ENCODE measurements around the gene NTNG1. TPM values are rescaled to one million over a fixed set of nuclear protein-coding genes. Genes with fewer than 3 reads are reported as not detected.
"Not testable (repeated sequence)": the region's sequence is repeated elsewhere in the genome, so short reads cannot be mapped to it uniquely, and the experiment has no call there.

The NTNG1 gene
- total RNA-seq, 1 donor from 2014 or later, result 17.5 TPM

GRCh38 chr1:107194380-107194779, 53.5 kb downstream of the NTNG1 start:
- DNase-seq (ENCODE audit: low spot score in 2 of 2) (no peak), FAIRE-seq (no peak)

- no peak for FAIRE-seq
These were observed 54.6 kb downstream of the NTNG1 start for GRCh38 chr1:107195476-107195875.

GRCh38 chr1:107196973-107197562, 56.2 kb downstream of the NTNG1 start:
- DNase-seq (ENCODE audit: low spot score in 2 of 2) (no peak), FAIRE-seq (no peak)

More at GRCh38 chr1:107195476-107195875, 54.6 kb downstream of the NTNG1 start:
- DNase-seq (ENCODE audit: low spot score in 2 of 2), result no peak

DNA sequence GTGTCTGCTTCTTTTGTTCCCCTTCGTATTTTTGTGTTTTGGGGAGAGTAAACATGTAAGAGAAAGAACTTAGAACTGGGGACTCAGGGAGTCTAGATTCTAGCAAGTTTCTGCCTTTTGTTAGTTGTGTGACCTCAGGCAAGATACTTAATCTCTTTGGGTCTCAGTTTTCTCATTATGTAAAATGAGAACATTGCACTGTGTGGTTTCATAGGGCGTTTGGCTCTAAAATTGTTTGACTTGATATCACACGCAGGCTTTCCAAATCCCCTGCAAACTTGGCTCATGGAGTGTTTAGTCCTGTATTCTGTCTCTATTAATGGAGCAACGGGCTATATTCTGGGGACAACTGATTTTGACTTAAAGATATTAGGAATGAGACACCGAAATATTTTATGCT, 57.7 kb downstream of the NTNG1 start:
- DNase-seq (ENCODE audit: low spot score in 2 of 2), result no peak
- FAIRE-seq, result no peak

GRCh38 chr1:107200631-107201030, 59.8 kb downstream of the NTNG1 start:
- FAIRE-seq, result no peak
- DNase-seq (ENCODE audit: low spot score in 2 of 2), result no peak

DNA sequence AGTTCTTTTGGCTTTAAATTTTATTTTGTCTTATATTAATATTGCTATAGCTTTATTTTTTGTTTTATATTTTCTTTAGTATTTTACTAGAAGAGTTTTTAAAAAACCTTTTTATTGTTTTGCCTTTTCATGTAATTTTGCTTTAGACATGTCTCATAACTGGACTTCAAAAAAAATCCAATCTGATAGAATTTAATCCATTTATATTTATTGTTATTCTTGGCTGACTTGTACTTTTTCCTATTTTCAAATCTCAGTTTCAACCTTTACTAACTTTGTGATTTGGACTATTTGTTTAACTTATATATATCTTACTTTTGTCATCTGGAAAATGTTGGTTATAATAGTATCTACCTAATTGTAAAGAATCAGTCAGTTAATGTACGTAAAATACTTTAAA, 61.2 kb downstream of the NTNG1 start:
- FAIRE-seq (peak; percentile 42), DNase-seq (ENCODE audit: low spot score in 2 of 2) (no peak)

DNA sequence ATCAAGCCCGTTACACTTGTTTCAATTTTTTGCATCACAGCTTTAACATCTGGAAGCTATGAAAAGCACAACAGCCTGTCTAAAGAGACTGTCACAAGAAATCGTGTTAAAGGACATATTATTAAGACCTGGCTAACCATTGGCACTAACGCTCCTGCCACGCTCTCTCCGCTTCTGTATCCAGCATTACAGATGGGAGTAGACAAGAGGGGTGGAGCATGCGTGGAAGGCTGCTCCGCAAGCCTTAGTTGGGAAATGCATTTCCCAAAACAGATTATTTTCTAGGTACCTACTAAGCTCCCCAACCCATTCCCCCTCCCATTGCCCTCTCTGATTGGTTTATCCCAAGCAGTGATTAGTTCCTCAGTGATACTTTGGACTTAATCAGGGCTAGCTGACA, 72.4 kb downstream of the NTNG1 start:
- DNase-seq (ENCODE audit: low spot score in 2 of 2) (no peak), FAIRE-seq (no peak)

- FAIRE-seq, result no peak
- DNase-seq (ENCODE audit: low spot score in 2 of 2), result no peak
These were observed 79.2 kb downstream of the NTNG1 start for GRCh38 chr1:107220036-107220435.

DNA sequence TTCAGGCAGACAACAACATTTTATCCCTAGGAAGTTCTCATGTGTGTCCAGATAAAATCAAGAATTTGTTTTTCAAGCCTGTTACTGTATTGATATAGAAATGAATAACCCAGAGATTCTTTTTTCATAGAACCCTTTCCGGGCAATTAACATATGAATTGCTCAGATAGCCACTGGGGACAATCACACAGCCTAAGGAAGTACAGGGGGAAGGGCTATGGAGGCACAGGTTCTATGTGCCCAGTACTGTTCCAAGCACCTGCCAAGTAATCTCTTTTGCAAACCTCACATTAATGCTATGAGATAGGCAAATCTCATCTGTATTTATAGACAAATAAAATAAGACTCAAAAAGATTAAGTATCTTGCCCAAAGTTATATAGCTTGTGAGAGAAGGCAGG, 84.9 kb downstream of the NTNG1 start:
- no peak for FAIRE-seq
- no peak for DNase-seq (ENCODE audit: low spot score in 2 of 2)

DNA sequence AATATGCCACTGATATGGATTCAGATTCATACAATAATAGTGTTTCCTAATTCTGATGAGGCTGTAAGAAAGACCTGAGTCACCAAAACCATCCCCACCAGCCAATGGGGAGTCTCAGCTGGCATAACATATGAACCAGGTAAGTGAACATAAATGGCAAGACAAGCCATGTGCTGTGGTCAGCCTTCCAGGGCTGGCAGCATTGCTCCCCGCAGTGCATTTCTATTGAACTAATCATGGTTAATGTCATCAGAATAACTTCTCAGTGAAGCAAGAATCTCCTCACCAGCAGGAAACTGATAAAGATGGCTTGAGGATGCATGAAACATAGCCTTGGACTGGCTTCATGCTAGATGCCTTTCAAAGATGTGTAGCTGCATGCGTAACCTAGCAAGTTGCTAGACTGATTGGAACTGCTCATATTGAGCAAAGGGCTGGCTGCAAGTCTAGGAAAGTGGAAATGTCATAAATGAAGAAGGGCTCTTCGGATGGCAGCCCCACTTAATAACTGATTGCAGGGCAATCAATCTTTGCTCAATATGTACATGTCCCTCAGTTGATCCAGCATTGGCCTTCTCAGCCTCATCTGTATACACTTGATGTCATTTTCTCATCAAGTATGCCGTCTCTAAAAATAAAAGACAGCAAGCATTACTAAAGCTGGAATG, 88.0 kb downstream of the NTNG1 start:
- DNase-seq (ENCODE audit: low spot score in 2 of 2), result no peak
- FAIRE-seq, result no peak

GRCh38 chr1:107229711-107230110, 88.9 kb downstream of the NTNG1 start:
- no peak for FAIRE-seq
- no peak for DNase-seq (ENCODE audit: low spot score in 2 of 2)

DNA sequence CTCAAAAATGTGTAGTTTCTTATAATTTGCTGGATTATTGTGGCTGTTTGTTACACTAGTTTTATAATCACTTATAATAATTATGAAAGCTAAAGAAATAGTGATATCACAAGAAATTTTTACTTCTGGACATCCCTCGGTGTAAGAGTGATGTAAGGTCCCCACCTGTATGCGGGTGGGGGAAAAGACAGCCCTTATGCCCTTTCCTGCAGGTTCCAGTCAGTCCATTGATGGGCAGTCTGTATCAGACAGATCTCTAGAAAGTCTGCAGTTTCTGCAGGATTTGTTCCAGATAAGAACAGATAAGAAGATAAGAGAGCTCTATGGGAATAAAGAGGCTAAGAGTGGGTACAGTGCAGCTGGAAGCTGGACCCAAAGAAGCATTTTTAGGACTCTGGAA, 89.3 kb downstream of the NTNG1 start:
- DNase-seq (ENCODE audit: low spot score in 2 of 2), result no peak
- no peak for FAIRE-seq

- DNase-seq (ENCODE audit: low spot score in 2 of 2) (no peak), FAIRE-seq (no peak)
These were observed 90.5 kb downstream of the NTNG1 start for GRCh38 chr1:107231291-107231690.

DNA sequence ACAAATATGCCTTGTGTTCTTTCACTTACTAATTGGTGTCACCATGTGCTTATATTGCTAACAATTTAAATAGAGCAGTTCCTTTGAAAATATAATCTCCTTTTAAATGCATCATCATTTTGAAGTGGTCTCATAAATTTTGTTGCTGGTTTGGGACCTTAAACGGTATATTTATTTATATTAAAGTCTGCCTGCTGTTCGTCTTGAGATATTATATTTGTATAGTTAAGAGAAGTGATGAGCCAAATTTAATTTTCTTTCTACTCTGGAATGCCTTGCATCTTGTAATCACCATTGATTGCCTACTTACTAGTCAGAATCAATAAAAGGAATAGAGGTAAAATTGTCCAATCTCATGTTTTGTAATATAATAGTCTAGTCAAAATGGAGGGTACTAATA, 91.6 kb downstream of the NTNG1 start:
- DNase-seq (ENCODE audit: low spot score in 2 of 2), result no peak
- no peak for FAIRE-seq

DNA sequence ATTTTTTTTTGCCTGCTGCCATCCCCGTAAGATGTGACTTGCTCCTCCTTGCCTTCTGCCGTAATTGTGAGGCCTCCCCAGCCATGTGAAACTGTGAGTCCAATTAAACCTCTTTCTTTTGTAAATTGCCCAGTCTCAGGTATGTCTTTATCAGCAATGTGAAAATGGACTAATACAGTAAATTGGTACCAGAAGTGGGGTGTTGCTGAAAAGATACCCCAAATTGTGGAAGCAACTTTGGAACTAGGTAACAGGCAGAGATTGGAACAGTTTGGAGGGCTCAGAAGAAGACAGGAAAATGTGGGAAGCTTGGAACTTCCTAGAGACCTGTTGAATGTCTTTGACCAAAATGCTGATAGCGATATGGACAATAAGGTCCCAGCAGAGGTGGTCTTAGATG, 95.9 kb downstream of the NTNG1 start:
- not testable (repeated sequence) for FAIRE-seq

GRCh38 chr1:107243461-107243860, 102.6 kb downstream of the NTNG1 start:
- FAIRE-seq (no peak), DNase-seq (ENCODE audit: low spot score in 2 of 2) (no peak)

More for the DNA sequence above, 95.9 kb downstream of the NTNG1 start:
- DNase-seq (ENCODE audit: low spot score in 2 of 2), result not testable (repeated sequence)

DNA sequence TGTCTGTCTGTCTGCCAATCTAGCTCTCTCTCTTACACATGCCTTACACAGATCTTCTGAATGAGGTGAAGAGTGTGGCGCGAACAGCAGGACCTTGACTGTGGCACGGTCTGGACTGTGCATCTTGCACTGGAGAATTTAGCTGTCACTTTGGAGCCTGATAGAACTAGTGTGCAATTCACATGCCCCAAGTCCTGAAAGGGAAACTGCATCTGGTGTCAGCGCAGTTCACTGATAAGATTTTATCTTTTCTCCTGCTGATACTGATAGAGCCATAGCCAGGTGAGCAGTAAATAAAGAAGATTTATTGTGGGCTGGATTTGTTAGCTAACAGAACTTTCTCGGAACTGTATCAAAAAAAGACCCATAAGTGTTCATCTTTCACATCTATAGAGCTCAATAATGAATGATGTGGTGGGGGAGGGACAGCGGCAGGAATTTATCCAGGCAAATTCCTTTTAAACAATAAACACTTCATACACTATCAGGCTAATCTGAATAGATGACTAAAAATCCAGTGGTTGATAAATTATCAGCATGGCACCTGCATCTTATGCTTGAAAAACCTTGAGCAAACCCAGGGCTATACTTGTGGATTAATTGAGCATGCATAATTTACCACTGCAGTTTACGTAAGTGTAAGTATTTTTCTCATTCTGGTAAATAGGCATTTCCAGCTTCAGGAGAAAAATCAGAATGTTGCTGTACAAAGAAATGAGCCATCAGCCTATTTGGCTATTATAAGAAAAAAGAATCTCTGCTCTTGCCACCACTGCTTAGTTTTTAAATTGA, 104.1 kb downstream of the NTNG1 start:
- no peak for DNase-seq (ENCODE audit: low spot score in 2 of 2)
- no peak for FAIRE-seq

DNA sequence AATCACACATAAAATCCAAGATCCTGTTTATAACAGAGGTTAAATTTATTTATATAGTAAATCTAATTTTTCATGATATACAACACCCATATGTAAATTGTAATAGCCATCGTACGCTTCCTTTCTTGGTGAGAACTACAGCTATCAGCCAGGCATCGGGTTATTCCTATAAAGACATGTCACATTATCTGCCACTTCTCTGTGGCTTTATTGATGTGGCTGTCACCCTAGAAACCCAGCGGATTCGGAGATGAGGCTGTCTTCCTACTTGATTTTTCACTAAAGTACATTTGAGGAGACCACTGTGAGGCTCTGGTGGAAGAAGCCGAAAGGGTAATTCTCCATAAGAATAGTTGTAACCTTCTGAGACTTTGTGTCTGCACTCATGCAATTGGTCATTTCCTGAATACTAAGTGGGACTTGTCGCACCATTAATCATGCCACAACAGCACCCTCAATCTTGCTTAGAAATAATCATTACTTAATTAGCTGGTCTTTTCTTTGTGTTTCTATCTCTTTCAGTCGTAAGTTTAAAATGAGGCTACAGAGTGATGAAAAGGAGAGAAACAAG, 106.0 kb downstream of the NTNG1 start:
- DNase-seq (ENCODE audit: low spot score in 2 of 2) (no peak), FAIRE-seq (no peak)

DNA sequence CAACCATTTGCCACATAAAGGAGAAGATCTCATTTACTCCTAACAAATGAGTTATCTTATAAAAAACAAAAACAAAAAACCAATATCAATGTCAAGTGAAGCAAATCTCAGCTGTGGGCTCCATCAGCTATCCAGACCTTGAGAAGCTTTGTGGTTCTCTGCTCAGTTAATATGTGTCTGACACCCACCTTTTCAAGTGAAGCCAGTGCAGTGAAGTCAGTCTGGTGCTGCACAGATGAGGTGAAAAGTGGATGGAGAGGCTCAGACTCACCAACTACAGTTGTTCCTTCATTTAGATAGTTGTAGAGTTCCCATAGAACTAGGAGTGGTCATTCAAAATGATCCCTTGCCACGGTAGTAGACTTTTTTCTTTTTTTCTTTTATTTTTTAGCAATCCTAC, 106.8 kb downstream of the NTNG1 start:
- DNase-seq (ENCODE audit: low spot score in 2 of 2), result no peak

GRCh38 chr1:107250169-107250568, 109.3 kb downstream of the NTNG1 start:
- no peak for DNase-seq (ENCODE audit: low spot score in 2 of 2)
- no peak for FAIRE-seq

More for the DNA sequence above, 106.8 kb downstream of the NTNG1 start:
- no peak for FAIRE-seq

- FAIRE-seq, result no peak
- DNase-seq (ENCODE audit: low spot score in 2 of 2), result no peak
These were observed 110.2 kb downstream of the NTNG1 start for GRCh38 chr1:107251083-107251482.

All from frontal cortex (tissue), 4 donors.